ENCODE results near the gene TMEM101.
"Not testable (repeated sequence)": the region's sequence is repeated elsewhere in the genome, so short reads cannot be mapped to it uniquely, and the experiment has no call there.

GRCh38 chr17:44021227-44021626 is 6.5 kb upstream of the TMEM101 start:
- TF ChIP-seq CTCF (optimal IDR thresholded peaks at IDR 0.05 in 1 of 3, IDR thresholded peaks at IDR 0.05 in 1 of 3, conservative IDR thresholded peaks at IDR 0.05 in 1 of 3; ENCODE audit: extremely low read depth in 1 of 3, insufficient read depth in 2 of 3, low read length in 3 of 3); EZH2 (IDR thresholded peaks at IDR 0.05; ENCODE audit: low read length): not testable (repeated sequence)
